GM18861 (cell line): Measurements from ENCODE around the gene MARCHF3.
A peak's percentile ranks its signal among the peaks of the same experiment; 100 is the strongest.
"Not testable (repeated sequence)": the region's sequence is repeated elsewhere in the genome, so short reads cannot be mapped to it uniquely, and the experiment has no call there.

Experiments used
- ATAC-seq: cut with Tn5 transposase; IDR thresholded peaks from one replicate; pipeline ENCODE4 v1.9.1; 2021; ENCODE audit not compliant: unreplicated experiment

MARCHF3 gene

DNA sequence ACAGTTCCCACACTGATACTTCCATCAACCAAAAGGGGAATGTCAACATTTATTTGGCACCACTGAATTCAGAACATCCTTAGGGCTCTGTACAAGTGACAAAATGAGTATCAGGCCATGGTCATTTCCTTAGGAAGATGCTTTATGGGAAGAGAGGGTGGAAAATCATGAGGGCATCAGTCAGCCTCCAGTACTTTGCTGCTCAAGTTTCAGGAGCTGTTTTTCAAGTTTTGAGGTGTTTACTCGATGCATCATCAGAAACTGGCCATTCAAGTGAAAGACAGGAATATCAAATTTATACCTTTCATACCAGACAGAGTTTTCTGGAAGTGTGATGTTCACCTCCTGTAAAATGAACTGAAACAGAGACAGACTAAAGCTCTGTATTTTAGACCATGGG, 21.2 kb upstream of the MARCHF3 start:
- ATAC-seq = no peak

DNA sequence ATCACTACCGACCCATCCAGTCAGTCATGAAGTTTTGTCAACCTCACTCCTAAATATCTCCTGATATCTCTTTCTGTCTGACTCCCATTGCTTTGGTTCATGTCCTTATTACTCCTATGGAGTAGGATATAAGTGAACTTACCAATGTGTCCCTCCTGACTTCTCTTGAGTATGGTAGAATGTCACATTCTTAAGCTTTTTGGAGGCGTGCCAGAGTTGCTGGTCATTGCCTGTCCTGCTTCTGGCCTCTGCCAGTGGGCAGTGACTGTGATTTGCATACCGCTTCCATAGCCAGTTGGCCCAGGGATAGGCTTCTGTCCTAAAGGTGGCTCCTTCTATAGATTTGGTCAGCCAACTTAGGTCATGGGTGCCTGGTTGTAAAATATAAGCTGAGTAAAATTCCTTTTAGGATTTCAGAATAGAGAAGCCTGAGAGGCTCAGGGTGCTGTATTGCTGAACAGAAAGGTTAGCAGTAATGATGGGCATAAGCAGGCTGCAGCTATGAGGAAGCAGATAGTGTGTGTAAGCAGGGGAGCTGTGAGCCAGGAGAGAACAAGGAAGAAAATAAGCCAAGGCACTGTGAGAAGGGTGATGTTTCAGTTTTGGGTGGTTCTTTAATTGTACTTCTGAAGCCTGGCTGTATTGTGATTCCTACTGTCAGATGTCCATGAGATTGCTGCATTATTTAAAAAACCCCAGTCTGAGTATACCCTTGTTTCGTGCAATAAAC, 16.1 kb upstream of the MARCHF3 start:
- no peak for ATAC-seq

DNA sequence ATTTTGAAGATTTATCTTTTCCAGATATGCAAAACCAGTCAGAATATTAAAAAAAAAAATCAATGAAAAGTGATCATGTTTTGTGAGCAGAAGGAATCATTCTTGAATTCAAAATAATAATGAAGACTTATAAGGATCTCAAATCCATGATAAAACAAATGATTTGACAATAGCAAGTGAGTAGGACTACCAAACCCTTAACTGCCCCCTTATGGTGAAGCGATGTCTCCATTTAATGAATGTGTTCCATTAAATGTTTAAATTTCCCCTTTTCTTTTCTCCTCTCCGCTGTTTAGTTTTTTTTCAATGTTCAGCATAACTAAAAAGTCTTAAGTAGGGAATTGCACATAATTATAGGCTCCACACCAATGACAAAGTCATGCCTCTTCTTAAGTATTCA, 12.2 kb upstream of the MARCHF3 start:
- no peak for ATAC-seq

DNA sequence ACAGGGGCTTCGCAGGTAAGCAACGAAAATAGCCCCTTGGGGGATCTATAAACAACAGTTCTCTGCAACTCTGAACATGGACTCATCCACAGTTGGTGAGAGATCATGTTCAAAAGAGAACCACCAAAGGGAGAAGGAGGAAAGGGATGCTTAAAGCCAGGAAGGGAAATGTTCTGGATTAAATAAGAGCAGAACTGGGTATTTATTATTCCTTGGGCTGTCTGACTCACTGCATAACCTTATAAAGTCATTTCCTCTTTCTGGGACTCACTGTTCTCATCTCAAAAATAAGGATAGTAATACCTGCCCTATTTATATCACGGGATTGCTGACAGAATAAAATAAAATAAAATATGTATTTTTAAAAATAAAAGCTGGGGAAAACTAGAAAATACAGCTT, 11.2 kb upstream of the MARCHF3 start:
- ATAC-seq = no peak

DNA sequence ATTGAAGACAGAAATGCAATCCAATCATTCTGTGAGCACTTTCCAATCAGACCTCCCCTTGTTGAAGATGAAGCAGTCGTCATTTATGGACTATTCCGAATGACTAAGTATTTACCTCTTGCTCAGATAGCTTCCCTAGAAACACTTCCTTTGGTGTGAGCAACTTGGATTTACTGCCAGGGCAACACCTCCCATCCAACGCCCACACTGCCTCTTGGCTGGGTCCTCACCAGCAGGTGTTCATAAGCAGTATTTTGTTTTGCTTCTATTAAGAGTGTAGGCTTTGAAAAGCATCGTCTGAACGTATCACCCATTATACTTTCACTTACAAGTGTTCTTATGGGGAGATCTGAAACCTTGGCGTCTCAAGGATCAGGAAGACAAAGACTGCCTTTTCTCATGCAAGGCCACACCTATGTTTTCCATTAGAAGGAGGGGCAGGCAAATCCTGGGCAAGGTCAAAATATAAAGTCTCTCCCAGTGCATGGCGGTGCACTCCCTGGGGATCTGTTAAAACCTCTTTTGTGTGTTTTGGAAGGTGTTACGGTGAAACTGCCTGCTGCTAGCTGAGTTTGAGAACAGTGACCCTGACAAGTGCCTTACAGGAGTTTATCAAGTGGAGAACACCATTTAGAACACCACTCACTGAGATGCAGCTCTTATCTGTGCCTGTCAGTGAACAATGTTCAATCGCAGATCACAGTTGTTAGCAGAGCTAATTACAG, 10.6 kb upstream of the MARCHF3 start:
- ATAC-seq = no peak

DNA sequence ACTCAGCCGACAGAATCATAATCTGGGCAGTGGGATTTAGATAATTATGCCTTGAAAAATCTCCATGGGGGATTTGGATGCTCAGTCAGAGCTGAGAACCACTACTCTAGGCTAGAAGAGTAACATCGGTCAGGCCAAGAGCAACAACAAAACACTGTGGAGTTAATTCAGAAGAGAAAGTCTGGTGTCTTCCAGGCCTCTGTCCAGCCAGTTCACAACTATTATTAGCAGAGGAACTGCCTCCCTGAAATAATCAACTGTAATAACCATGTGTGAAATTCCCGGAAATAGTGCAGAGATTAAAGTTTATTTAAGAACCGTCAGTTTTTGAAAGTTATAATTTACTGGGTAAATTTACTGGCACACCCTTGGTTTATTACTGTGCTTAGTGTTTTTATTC, 8.2 kb upstream of the MARCHF3 start:
- no peak for ATAC-seq

DNA sequence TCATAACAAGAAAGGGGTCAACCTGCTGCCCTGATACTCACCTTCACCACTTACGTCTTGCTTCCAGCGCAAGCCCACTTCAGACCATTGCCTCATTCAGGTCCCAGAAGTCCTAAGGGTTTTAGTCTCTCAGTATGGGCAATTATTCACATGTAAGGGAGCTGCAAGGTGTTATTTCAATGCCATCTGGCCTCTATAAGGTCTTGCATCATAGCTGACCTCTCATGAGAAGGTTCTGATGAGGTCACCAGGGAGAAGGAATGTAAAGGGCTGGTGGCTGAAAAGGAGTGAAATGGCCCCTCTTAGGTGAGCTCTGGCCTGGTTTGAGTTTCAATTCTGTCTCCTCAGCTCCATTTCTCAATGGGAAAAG, 1.5 kb upstream of the MARCHF3 start:
- ATAC-seq = no peak

DNA sequence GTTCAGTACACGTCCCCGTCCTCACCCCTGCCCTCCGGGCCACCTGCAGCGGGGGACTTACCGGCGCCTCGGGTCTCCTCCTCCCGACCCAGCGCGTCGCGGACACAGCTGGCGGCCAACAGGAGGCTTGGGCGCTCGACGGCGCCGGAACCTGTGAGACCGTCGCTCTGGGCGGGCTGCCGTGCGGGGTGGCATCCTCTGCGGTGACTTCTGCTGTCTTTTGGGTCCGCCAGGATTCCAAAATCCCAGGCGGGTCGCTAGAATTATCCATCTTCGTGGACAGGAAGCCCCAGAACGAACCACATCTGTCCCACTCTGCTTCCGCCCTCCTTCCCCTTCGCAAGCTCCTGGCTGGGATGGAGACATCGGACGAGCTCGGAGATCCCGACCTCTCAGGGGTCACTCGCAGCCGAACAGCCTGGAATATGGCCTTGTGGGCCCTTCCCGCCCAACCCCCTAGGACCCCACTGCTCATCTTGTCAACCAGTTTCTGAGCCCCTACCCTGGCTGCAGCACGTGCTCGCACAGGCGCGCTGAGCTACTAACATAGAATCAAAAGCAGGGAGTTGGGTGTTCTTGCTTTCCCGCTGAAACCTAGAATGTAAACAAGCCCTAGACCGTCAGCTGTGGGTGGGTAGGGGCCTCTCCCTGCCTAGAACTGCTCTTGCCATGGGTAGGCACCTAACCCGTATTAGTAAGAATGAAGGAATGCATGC, 947 bp upstream of the MARCHF3 start:
- ATAC-seq = no peak

DNA sequence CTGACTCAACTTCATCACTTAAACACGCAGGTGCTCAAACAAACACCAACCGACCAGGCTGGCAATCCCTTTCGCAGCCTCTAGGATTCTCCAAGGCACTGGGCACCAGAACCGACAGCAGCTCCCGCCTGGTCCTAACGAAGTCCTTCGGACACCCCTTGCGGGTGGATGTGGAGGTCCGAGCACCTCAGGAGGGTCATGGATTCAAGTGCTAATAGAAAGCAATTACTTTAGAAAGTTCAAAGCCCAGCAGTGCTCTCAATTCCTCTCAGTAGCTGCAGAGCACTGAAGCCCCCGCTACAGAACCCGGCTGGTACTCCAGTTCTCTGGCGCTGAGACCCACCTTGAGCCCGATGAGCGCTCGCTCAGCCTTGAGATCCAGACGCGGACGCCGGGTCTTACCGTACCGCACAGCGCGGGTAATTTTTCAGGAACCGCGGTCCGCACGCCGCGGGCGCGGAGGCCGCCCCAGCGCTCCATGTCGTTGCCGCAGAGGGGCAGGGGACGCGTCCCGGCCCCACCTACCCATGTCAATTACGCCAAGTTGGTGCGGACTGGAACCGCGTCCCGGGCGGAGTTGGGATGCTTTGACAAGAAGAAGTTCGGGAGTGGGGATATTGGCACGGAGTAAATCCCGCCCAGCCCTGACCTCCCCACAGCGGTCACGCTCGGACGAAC, 638 bp downstream of the MARCHF3 start:
- ATAC-seq = peak; percentile 12

DNA sequence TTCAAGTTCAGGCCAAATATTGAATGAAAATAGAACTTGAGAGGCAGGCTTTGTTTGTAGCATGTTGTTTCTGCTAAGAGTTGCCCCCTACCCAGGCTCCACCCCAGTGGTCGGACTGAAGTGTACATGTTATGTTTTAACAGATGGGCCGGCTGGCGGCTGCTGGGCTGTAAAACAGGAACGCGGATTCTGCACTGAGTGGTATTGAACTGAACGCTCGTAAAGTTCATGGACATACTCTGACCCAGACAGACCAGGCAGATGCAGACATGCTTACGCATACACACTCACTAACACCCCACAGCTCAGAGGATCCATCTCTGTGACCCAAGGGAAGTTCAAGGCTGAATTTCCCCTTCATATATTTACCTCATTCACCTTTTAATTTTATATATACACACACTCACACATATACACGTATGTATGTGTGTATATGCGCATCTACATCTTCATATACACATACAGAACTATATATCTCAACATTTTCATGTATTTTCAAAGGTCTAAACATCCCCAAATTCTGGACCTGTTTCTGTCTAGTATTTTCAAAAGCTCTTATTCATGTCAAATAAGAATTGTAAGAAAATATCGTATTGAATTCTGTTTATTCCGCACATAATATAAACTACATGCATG, 1.4 kb downstream of the MARCHF3 start:
- peak; percentile 23 for ATAC-seq

DNA sequence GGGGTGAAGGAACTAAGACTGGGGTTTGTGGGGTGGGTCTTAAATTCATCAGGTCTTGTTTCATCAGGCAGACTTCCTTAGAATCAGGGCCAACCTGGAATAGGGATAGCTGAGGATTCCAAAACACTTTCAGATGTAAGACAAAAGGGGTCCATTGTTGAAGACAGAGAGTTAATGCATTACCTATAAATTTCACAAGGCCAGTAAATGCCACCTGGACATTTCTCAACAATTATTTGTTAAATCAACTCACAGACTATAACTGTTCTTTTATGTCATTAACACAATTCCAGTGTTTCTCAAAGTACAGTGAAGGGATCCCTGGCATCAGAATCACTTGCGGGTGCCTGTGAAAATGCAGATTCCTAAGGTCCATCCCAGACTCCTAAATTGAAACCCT, 2.8 kb downstream of the MARCHF3 start:
- ATAC-seq = no peak

DNA sequence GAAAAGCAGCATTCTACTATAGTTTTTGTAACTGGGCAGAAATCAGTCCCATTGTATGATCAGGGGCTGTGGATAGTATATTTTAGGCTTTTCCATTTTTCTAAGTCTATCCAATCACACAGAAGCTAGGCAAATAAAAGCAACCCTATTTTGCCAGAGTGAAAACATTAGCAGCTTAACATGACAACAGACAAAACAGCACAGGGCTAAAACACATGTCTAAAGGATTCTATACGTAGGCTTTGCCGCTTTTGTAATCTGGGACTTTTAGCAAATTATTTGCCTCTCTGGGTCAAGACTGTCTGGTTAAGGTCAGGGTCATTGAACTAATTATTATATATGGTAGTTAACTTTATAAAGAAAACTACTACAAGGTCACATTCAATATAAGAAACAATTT, 4.2 kb downstream of the MARCHF3 start:
- no peak for ATAC-seq

DNA sequence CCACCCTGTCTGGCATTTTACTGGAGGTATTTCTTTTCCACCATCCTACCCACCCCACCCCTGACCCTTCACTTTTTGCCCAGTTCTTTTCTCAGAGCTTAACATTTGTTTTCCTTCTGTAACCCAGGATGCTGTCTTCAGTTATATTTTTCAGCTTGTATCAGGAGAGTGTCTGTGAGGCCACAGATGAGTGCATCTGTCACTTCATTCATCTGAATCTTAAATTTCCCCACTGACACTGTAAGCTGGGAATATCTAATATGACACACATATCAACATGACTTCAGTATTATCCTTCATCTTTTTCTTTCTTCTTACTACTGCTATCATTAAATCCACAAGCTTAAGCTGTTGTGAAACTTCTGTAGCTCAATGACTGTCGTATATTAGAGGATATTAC, 4.9 kb downstream of the MARCHF3 start:
- ATAC-seq = no peak

DNA sequence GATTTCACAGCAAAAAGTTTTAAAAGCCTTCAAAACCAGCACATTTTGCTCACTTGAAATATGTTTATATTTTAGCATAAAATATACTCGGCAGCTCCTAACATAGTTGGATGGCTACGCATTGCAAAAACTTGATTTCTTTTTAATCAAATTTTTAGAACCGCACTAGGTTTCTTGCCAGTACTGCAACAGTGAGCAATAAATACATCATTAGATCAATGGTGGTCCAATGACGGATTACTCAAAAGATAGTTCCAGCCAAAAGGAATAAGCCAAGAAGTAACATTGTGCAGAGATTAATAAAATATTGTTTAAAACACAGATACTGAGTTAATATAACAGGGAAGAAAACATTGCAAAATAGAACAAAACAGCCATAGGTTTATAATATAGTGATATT, 5.5 kb downstream of the MARCHF3 start:
- no peak for ATAC-seq

DNA sequence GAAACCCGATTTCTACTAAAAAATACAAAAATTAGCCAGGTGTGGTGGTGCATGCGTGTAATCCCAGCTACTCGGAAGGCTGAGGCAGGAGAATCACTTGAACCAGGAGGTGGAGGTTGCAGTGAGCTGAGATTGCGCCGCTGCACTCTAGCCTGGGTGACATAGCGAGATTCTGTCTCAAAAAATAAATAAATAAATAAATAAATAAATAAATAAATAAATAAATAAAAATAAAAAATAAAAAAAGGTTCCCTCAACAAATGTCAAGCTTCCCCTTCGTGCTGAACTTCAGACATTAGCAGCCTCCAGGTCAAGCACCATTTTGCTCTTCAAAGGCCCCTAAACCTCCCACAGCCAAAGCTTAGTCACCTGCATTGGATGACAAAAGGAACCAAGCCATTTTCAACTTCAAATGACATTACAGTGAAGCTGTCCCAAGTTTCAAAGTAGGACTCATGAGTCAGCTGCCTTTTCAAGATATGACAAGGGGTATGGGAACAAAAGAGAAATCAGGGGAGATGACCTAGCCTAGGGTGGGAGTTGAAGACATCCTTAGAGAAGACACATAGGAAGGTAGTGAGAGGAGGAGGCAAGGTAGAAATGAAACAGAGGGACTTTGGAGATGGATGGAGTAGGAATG, 6.7 kb downstream of the MARCHF3 start:
- ATAC-seq = not testable (repeated sequence)

DNA sequence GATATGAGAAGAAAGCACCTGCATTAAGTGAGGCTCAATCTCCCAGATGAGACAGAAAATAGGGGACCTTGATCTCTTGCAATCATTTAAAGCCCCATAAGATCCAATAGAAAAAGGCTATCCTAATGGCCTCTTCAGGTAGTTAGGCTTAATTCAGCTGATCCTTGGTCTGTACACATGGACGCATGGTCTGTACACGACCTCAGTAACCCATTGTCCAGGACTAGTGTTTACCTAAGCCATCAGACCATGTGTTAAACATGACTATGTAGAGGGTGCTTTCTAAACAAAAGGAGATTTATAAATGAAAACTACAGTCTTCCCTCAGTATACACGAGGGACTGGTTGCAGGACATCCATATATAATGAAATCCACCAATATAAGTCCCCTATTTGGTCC, 7.5 kb downstream of the MARCHF3 start:
- ATAC-seq = no peak

DNA sequence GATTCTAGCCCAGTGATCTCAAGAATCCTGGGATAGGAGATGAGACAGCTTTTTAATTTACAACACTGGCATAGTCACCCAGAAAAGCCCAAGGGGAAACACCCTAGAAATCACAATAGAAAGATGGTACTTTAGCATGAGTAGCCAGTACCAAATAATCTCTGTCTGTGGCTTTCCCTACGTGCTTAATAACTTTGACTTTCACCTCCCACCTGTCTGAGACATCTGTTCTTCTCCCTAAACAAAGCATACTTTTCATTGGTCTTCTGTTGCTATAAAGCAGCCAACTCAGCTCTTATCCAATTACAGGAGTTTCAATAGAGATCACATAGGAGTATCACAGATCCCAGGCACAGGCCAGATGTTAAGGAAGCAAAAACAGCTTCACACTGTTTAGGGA, 10.4 kb downstream of the MARCHF3 start:
- peak; percentile 39 for ATAC-seq

DNA sequence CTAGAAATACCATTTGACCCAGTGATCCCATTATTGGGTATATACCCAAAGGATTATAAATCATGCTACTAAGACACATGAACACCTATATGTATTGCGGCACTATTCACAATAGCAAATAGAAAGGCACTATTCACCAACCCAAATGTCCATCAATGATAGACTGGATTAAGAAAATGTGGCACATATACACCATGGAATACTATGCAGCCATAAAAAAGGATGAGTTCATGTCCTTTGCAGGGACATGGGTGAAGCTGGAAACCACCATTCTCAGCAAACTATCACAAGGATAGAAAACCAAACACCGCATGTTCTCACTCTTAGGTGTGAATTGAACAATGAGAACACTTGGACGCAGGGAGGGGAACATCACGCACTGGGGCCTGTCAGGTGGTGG, 13.6 kb downstream of the MARCHF3 start:
- not testable (repeated sequence) for ATAC-seq

DNA sequence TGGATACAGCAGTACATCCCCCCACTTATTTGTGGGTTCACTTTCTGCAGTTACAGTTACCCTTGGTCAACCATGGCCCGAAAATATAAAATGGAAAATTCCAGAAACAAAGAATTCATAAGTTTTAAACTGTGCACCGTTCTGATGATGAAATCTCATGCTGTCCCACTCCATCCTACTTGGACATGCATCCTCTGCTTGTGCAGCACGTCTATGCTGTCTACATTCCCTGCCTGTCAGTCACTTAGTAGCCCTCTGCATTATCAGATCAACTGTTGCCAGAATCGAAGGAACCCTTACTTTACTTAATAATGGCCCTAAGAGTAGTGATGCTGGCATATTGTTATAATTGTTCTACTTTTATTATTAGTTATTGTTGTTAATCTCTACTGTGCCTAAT, 14.6 kb downstream of the MARCHF3 start:
- no peak for ATAC-seq

DNA sequence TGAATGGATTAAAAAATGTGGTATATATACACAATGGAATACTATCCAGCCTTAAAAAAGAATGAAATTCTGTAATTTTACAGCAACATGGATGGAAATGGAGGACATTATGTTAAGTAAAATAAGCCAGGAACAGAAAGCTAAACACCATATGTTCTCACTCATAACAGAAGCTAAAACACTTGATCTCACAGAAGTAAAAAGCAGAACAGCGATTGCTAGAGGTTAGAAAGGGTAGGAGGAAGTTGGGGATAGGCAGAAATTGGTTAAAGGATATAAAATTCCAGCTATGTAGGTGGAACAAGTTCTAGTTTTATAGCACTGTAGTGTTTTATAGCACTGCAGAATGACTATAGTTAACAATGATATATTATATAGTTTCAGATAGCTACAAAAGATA, 15.8 kb downstream of the MARCHF3 start:
- ATAC-seq = peak; percentile 32

DNA sequence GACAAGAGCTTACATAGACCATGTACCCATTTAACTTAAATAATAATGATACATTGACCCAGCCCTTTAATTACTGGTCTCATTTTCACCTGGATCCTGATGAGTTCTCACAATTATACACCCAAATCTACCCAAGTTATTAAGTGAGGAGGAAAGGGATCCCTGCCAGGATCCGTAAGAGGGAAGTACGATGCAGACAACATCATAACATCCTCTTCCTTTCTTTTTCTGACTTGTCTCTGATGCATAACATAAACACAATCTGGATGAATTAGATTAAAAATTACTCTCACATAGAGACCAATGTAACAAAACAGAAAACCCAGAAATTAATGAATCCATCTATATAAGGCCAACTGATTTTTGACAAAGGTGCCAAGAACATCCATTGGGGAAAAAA, 17.0 kb downstream of the MARCHF3 start:
- ATAC-seq = no peak
